Transverse colon (tissue), 4 donors: Measurements from ENCODE around the gene TMEM132E. TPM values are rescaled to one million over a fixed set of nuclear protein-coding genes. Genes with fewer than 3 reads are reported as not detected.

Source experiments
- DNase-seq: peaks from one replicate; pipeline ENCODE4 v3.0.0-alpha.2; 2019
- H3K27ac ChIP-seq, 4 donors: fragments of 200-600 bp; sonication (generic); 2 replicates each; pipeline ENCODE4 v1.5.1; 2016 to 2018; ENCODE audit warnings: inconsistent platforms in 4 of 4
- H3K27me3 ChIP-seq: fragments of 200-600 bp; sonication (generic); 2 replicates; pipeline ENCODE4 v1.5.1; 2017; ENCODE audit warnings: inconsistent platforms
- H3K36me3 ChIP-seq, 4 donors: fragments of 200-600 bp; sonication (generic); 2 replicates each; pipeline ENCODE4 v1.5.1; 2017 to 2019; ENCODE audit warnings: inconsistent platforms in 4 of 4
- H3K4me1 ChIP-seq, 4 donors: fragments of 200-600 bp; sonication (generic); 2 replicates each; pipeline ENCODE4 v1.5.1; 2017 to 2020; ENCODE audit warnings: inconsistent platforms in 4 of 4
- H3K4me3 ChIP-seq, 4 donors: fragments of 200-600 bp; sonication (generic); 1 replicate in 1 of 4; 2 replicates in 3 of 4; pipeline versions ENCODE4 v1.5.1 to v1.6.1; 2017 to 2019; ENCODE audit warnings: inconsistent platforms in 4 of 4
- H3K9me3 ChIP-seq, 2 donors: fragments of 200-600 bp; sonication (generic); 2 replicates each; pipeline ENCODE4 v1.5.1; 2017 to 2019; ENCODE audit warnings: inconsistent platforms in 2 of 2
- CTCF ChIP-seq, 5 experiments: fragments of 200-600 bp in 3 of 5; fragments of 450-650 bp in 2 of 5; sonication (generic) in 3 of 5; IDR thresholded peaks; 1 replicate in 2 of 5; 2 replicates in 3 of 5; pipeline ENCODE4 v1.5.1; 2016 to 2017; ENCODE audit warnings: antibody characterized with exemption in 5 of 5, inconsistent platforms in 3 of 5, mild to moderate bottlenecking in 2 of 5, moderate library complexity in 1 of 5
- EP300 ChIP-seq: sonication (generic); formaldehyde crosslinking; IDR thresholded peaks from one replicate; pipeline ENCODE4 v1.6.1; 2017; ENCODE audit warnings: antibody characterized with exemption, low read depth
- POLR2A ChIP-seq: fragments of 450-650 bp; IDR thresholded peaks from one replicate; pipeline ENCODE4 v1.6.1; 2016; ENCODE audit warnings: antibody characterized with exemption, mild to moderate bottlenecking, moderate library complexity
- POLR2AphosphoS5 ChIP-seq, 3 donors: sonication (generic); formaldehyde crosslinking; IDR thresholded peaks; one replicate each; pipeline ENCODE4 v1.6.1; 2016; ENCODE audit warnings: antibody characterized with exemption in 3 of 3
- whole genome bisulfite sequencing, 2 donors: methylation state at CpG; one replicate each; pipeline ENCODE4 v1.1.5; 2018; ENCODE audit warnings: low coverage in 1 of 2; 5-methylcytosine and 5-hydroxymethylcytosine counted together
- in situ Hi-C, 4 donors: fragments of 200-750 bp; cut with MboI; loops; one replicate each; pipeline versions ENCODE4 v1.15.0 to v1.15.1; 2017; ENCODE audit warnings: low sequenced_read_pairs in 3 of 4, low pct_ligation_motif_present in 1 of 4, low pct_unique_long_range_greater_than_20kb in 1 of 4
- intact Hi-C: fragments of 100-400 bp; cut with DNase I; formaldehyde crosslinking; loops from one replicate; pipeline ENCODE4 v1.15.1; 2023; ENCODE audit warnings: low total_unique reads
- total RNA-seq, 4 donors: library from RNA; depleted of rRNA; stranded (reverse); fragments of >200 nt; gene quantifications; one replicate each; pipeline ENCODE4 v1.1.0, GENCODE V29; 2016

The TMEM132E gene
- total RNA-seq, 4 donors from 2014 or later, result not detected

DNA sequence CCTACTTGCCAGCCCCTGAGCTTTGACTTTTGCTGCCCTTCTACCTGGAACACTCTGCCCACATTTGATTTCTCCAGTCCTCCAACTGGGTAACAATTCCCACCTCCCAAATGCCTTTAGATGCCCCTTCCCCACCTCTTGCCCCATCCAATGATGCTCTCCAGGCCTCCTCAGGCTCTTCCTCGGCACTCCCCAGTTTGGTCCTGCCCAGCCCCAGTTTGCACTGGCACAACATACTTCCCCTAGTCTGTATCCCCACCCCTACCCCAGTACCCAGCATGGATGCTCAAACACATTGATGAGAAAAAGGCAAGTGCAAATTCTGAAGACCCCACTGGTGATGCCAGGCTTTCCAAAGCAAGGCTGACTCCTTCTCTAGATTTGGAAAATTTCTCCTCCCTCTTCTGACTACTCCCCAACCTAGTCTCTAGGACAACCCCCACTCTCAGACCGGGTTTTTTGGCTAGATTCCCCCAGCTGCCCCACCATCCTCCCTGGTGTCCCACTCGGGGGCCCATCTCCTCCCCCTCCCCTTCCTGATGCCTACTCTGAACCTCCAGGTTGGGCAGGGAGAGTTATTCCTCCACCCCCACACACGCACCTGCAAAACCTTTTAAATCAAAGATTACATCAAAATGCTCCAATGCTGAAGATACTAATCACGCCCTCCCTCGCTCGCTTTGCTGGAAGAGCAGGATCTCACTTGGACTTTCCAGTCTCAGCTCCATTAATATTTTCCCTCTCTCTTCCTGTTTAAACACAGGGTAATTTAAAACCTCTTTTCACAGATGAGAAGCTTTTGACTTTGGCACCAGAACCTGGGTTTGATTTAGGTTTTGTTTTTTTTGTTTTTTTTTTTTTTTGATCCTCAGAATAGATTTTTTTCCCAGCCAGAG is 94.9 kb downstream of the TMEM132E start:
- Histone ChIP-seq H3K9me3 (no peaks in the 10 kb centered on the region), H3K27ac (no peak overlapping the region), H3K4me1 (no peaks in the 10 kb centered on the region), H3K4me3 (no peak overlapping the region), H3K36me3 (no peaks in the 10 kb centered on the region), H3K27me3 (no peaks in the 10 kb centered on the region)
- TF ChIP-seq POLR2A (no peak), CTCF (IDR thresholded peaks at IDR 0.05) (no peak)
- 67 to 71% methylated on average over 7 of the region's 7 CpGs for WGBS, 2 donors
- in situ Hi-C loops, result loop anchor here in 1 of 4 donors (25.0 kb wide), 2 partner anchors 112 to 438 kb away; partner anchors contain the start of genes FNDC8 and RAD51D
- DNase-seq, result no peak
- intact Hi-C loops, result no loop called here

DNA sequence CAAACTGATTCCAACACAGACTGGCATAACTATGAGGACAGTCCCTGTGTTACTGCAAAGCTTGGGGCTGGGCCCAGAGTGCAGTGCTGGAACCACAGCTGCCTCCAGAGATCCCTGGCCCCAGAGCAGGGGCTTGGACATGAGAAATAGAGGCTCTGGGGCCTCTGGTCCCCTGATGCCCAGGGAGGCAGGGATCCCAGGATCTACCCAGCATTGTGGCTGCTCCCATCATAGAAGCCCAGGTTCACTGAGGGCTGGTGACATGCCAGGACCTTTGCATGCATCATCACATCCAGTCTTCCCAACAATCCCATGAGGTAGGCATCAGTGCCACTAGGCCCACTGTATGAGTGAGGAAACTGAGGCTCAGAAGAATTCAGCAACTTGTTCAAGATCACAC is 95.8 kb downstream of the TMEM132E start:
- H3K27me3 ChIP-seq, result no peaks in the 10 kb centered on the region
- H3K4me3 ChIP-seq, result no peak overlapping the region
- H3K36me3 ChIP-seq, result no peaks in the 10 kb centered on the region
- H3K4me1 ChIP-seq, result no peaks in the 10 kb centered on the region
- H3K9me3 ChIP-seq, result no peaks in the 10 kb centered on the region
- DNase-seq, result no peak
- H3K27ac ChIP-seq, result no peak overlapping the region
- in situ Hi-C loops (no loop called here), intact Hi-C loops (no loop called here)
- TF ChIP-seq EP300 (no peak), CTCF (IDR thresholded peaks at IDR 0.05) (no peak), POLR2A (no peak), POLR2AphosphoS5 (IDR thresholded peaks at IDR 0.05) (no peak)

- 82% methylated on average over 2 of the region's 2 CpGs; no CpG with 5 or more reads in 1 of the 2 donors for WGBS, 2 donors
- Histone ChIP-seq H3K36me3 (no peaks in the 10 kb centered on the region), H3K9me3 (no peaks in the 10 kb centered on the region), H3K4me1 (no peaks in the 10 kb centered on the region), H3K27me3 (no peaks in the 10 kb centered on the region), H3K27ac (no peak overlapping the region), H3K4me3 (no peak overlapping the region)
- intact Hi-C loops, result no loop called here
- in situ Hi-C loops, result no loop called here
- no peak for DNase-seq
- TF ChIP-seq CTCF (IDR thresholded peaks at IDR 0.05), result no peak
- TF ChIP-seq POLR2AphosphoS5 (IDR thresholded peaks at IDR 0.05), result no peak
- TF ChIP-seq POLR2A, result no peak
- TF ChIP-seq EP300, result no peak
Measured at GRCh38 chr17:34675605-34676004, 96.2 kb downstream of the TMEM132E start.

GRCh38 chr17:34680151-34680550 is 100.8 kb downstream of the TMEM132E start:
- WGBS, 2 donors, result 40 to 50% methylated on average over 1 of the region's 1 CpG
- TF ChIP-seq EP300 (no peak), CTCF (IDR thresholded peaks at IDR 0.05) (no peak), POLR2A (no peak), POLR2AphosphoS5 (IDR thresholded peaks at IDR 0.05) (no peak)
- H3K36me3 ChIP-seq, result no peaks in the 10 kb centered on the region
- peaks cover 2% of the 10 kb centered on the region for H3K27me3 ChIP-seq
- H3K27ac ChIP-seq, result no peak overlapping the region
- in situ Hi-C loops, result no loop called here
- no peak overlapping the region for H3K4me3 ChIP-seq
- no peaks in the 10 kb centered on the region for H3K4me1 ChIP-seq
- intact Hi-C loops, result no loop called here
- no peaks in the 10 kb centered on the region for H3K9me3 ChIP-seq
- DNase-seq, result no peak
